GM21515 (cell line): ENCODE data around the gene SERPINA12.
A peak's percentile ranks its signal among the peaks of the same experiment; 100 is the strongest.
"Not testable (repeated sequence)": the region's sequence is repeated elsewhere in the genome, so short reads cannot be mapped to it uniquely, and the experiment has no call there.

Experiments used
- ATAC-seq: cut with Tn5 transposase; IDR thresholded peaks from one replicate; pipeline ENCODE4 v1.9.1; 2021; ENCODE audit not compliant: unreplicated experiment

Gene SERPINA12

DNA sequence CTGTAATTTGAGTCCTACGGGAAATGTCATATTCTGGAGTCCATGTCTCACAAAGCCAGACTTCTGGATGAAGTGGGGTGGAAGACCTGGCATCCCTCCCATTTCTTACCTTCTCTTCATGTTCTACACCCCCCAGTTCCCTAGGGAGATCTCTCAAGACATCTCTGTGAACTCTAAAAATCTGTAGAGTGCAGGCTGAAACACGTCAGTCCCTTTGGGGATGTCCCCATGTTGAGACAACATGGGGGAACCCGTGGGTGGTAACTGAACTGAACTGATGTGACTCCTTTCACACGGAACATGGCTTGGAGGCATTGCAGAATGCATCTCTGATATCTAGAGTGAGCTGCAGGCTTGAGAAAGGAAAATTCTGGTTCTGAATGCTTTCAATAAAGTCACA lies 15.2 kb downstream of the SERPINA12 start:
- ATAC-seq, result no peak

GRCh38 chr14:94491511-94491910 lies 17.8 kb downstream of the SERPINA12 start:
- ATAC-seq, result no peak

GRCh38 chr14:94489336-94489735 lies 19.9 kb downstream of the SERPINA12 start:
- no peak for ATAC-seq

DNA sequence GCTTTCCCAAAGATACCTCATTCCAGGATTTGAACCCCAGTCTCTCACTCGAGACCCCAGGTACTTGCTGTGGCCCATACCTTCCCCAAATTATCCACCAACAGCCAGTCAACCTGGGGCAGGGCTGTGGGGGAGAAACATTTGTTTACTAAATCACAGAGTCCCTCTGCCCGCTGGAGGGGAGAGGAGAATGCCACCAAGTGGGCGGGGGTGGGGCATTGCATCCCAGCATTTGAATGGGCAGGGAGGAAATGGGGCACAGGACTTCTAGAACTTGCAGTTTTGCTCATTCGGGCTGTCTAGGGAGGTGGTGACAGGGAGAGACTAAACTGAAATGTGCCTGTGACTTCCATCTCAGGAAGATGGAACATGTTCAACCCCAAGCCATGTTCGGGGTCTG lies 22.4 kb downstream of the SERPINA12 start:
- ATAC-seq, result no peak

- ATAC-seq, result peak; percentile 66
Observed at GRCh38 chr14:94485944-94486841, 23.1 kb downstream of the SERPINA12 start.

GRCh38 chr14:94484481-94484880 lies 24.8 kb downstream of the SERPINA12 start:
- no peak for ATAC-seq

- no peak for ATAC-seq
Observed at GRCh38 chr14:94483729-94484275, 25.5 kb downstream of the SERPINA12 start.

GRCh38 chr14:94483071-94483451 lies 26.2 kb downstream of the SERPINA12 start:
- ATAC-seq, result no peak

DNA sequence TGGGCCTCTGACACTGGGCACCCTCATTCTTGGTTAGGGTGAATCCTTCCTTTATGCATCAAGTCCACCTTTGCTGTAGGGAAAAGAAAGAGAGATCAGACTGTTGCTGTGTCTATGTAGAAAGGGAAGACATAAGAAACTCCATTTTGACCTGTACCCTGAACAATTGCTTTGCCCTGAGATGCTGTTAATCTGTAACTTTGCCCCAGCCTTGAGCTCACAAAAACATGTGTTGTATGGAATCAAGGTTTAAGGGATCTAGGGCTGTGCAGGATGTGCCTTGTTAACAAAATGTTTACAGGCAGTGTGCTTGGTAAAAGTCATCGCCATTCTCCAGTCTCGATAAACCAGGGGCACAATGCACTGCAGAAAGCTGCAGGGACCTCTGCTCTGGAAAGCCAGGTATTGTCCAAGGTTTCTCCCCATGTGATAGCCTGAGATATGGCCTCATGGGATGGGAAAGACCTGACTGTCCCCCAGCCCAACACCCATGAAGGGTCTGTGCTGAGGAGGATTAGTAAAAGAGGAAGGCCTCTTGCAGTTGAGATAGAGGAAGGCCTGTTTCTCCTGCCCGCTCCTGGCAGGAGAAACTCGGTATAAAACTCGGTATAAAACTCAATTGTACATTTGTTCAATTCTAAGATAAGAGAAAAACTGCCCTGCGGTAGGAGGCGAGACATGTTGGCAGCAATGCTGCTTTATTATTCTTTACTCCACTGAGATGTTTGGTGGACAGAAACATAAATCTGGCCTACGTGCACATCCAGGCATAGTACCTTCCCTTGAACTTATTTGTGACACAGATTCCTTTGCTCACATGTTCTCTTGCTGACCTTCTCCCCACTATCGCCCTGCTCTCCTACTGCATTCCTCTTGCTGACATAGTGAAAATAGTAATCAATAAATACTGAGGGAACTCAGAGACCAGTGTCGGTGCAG lies 26.9 kb downstream of the SERPINA12 start:
- not testable (repeated sequence) for ATAC-seq

- no peak for ATAC-seq
Observed at GRCh38 chr14:94481468-94482131, 27.7 kb downstream of the SERPINA12 start.

DNA sequence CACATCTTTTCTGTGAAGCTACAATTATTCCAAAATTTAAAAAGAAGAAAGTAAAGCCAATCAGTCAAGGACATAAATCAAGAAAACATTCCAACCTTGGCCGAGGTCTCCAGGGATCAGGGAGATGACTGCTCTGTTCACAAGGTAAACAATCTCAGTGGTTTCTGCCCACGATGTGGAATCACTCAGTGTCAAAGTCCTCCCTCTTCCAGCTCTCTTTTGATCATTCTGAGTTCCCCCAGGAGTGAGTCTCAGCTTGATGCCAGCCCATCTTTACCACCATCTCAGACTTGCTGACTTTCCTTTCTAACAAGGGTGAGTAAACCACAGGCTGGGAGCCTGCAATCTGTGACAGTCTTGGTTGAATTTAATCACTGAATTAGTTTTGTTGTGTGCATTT lies 28.5 kb downstream of the SERPINA12 start:
- ATAC-seq, result no peak

GRCh38 chr14:94478420-94478819 lies 30.8 kb downstream of the SERPINA12 start:
- no peak for ATAC-seq

DNA sequence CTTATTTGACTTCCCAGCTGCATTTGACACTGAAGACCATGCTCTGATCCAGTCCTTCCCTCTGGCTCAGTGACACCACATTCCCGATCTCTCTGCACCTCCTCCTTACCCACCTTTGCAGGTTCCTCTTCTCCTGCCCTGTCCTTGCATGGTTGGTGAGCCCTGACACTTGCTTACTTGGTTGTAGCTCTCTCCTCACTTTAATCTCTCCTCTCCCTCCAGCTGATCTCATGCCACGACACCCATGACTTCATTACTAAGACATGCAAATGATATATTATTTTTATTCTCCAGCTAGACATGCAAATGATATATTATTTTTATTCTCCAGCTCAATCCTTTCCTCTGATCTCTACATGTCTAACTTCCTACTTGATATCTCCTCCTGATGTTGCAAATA lies 33.2 kb downstream of the SERPINA12 start, which contains the start of gene SERPINA9:
Gene SERPINA9, minus strand, starts transcription at position 175 of the 400 bp plus-strand sequence. CDS start 6,357 bp downstream, outside the sequence.
- no peak for ATAC-seq

DNA sequence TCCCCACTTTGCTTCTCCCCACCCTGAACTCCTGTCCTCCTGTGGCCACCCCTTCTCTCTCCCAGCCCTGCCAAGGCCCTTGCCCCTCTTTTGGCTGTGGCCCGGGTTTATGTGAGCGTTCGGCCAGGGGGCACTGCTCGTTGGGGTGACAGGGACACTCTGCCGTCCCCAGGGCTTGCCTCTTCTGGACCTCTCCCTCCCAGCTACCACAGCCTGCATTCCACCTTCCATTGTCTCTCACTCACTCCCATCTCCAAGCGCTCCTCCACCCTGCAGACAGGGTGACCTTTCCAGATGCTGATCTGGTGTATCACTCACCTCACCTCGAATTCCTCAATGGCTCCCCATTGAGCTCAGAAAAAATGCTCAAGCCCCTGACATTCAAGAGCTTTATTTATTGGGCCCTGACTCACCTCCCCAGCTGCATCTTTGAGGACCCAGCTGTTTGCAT lies 34.7 kb downstream of the SERPINA12 start:
- ATAC-seq, result no peak

GRCh38 chr14:94473666-94474410 lies 35.4 kb downstream of the SERPINA12 start:
- ATAC-seq, result no peak

DNA sequence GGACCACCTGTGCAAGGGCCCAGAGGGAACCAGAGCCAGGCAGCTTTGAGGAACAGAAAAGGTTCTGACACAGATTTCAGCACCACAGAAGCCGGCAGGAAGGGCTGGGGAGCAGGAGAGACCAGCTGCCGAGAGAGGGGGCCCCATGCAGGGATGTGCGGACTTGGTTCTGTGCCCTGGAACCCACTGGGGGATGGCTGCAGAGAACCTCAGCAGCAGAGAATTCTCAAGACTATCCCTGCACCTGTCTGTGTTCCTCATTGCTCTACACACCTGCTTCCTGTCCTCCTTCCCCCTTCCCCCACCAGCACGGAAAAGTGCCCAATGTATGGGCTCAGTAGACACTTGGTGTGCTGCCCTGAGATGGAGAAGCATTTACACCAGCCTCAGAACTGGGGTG lies 36.4 kb downstream of the SERPINA12 start:
- ATAC-seq, result no peak

GRCh38 chr14:94471045-94471444 lies 38.2 kb downstream of the SERPINA12 start:
- no peak for ATAC-seq

DNA sequence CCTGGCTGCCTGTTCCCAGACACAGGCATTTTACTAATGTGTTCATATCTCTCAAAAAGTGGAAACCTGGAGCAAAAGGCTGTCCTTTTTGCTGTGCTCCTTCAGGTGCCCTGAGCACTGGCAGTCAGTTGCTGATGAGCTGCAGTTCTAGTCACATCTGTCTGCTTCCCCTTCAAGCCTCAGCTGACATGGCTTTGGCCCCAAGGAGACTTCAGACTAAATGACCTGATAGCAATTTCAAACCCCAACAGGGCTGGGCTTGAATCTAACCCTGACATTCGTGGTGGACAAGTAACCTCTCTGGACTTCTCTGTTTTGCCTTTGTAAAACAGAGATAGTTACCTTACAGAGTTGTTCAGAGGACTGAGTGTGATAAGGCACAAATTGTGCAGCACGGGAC lies 39.0 kb downstream of the SERPINA12 start:
- ATAC-seq, result no peak

GRCh38 chr14:94469261-94469660 lies 40.0 kb downstream of the SERPINA12 start:
- ATAC-seq, result no peak
